ENCODE data around the gene LIPI.
"Not testable (repeated sequence)": the region's sequence is repeated elsewhere in the genome, so short reads cannot be mapped to it uniquely, and the experiment has no call there.

The LIPI gene

GRCh38 chr21:14116080-14116481, 94.7 kb downstream of the LIPI start:
- DNase-seq (ENCODE audit: low spot score): no peak

DNA sequence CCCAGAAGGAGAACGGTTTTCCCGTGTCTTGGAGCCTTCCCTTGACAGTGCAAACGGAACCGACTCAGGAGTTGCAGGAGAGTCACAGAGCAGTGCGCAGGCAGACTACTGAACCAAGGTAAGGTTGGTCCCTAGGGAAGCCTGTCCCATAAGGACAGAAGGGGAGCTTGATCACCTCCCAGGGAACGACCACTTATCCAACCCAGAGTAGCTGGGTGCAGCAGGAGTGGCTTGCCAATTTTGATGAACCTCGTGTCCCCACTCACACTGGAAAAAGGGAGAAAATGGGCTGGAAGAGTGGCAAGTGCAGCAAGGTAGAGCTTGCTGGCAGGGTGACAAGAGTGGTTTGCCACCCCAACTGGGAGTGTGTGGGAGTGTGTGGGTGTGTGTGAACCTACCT, 95.1 kb downstream of the LIPI start:
- DNase-seq (ENCODE audit: low spot score): no peak

DNA sequence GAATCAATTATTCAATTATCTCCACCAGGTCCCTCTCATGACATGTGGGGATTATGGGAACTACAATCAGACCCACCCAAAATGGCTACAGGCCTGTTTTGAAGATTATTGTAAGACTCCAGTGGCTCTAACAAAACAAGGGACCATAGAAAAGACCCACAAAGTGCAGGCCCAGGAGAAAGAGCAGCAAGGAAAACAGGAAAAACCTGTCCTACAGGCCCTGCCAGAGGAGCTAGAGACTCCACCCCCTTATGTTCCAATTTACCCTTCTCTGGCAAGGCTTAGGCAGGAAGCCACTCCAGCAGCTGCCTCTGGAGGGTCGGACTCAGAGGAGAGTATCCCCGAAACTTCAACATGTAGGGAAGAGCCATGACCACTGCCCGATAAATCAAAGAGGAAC, 96.5 kb downstream of the LIPI start:
- DNase-seq (ENCODE audit: low spot score): no peak

- DNase-seq (ENCODE audit: low spot score): not testable (repeated sequence)
These were observed 106.2 kb downstream of the LIPI start for GRCh38 chr21:14104564-14104963.

DNA sequence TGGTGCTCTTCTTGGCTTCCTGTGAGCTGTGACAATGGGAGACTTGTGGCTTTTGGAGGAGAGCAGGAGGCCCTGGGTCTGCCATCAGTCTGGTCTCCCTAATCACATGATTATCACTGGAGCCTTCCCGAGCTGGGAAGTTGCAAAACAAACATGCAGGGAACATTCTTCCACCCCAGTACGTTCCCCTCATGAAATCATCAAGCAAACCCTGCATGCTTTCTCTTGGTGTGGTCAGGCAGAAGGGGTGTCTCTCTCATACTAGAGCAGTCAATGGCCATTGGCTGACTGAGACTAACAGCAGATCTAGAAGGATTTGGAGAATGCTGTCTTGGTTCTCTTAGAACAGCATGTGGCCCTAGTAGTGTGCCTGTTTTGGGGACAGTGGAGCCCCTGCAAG, 111.2 kb downstream of the LIPI start:
- no peak for DNase-seq (ENCODE audit: low spot score)

DNA sequence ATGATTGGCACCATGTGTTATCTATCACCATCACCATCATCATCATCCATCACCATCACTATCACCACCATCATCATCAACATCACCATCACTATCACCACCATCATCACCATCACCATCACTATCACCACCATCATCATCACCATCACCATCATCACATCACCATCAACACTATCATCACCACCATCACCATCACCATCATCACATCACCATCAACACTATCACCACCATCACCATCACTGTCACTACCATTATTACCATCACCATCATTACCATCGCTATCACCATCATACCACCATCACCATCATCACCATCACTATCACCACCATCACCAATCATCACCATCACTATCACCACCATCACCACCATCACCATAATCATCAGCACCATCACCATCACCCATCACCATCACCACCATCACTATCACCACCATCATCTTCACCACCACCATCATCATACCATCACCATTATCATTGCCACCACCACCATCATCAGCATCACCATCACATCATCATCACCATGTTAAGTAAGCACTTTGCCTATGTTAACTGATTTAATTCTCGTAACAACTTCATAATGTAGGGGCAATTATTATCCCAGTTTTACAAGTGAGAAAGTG, 112.8 kb downstream of the LIPI start:
- no peak for DNase-seq (ENCODE audit: low spot score)

DNA sequence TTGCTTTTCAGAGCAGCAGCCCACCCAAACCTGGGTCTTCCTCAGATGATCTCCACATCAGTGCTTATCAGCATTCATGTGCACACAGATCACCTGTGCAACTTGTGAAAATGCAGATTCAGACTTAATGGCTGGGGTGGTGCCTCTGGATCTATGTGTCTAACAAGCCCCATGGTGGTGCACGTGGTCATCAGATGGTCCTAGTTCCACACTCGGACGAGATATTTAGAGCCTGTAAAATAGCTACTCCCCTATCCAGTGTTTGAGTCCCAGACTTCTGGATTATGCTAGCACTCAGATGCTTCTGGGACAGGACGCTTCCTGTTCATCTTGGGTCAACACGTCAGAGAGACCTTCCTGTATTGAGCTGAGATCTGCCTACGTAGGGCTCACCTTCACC, 114.2 kb downstream of the LIPI start:
- no peak for DNase-seq (ENCODE audit: low spot score)

- DNase-seq (ENCODE audit: low spot score): no peak
These were observed 114.6 kb downstream of the LIPI start for GRCh38 chr21:14096172-14096571.

GRCh38 chr21:14095056-14095455, 115.7 kb downstream of the LIPI start:
- DNase-seq (ENCODE audit: low spot score): peak; percentile 17

DNA sequence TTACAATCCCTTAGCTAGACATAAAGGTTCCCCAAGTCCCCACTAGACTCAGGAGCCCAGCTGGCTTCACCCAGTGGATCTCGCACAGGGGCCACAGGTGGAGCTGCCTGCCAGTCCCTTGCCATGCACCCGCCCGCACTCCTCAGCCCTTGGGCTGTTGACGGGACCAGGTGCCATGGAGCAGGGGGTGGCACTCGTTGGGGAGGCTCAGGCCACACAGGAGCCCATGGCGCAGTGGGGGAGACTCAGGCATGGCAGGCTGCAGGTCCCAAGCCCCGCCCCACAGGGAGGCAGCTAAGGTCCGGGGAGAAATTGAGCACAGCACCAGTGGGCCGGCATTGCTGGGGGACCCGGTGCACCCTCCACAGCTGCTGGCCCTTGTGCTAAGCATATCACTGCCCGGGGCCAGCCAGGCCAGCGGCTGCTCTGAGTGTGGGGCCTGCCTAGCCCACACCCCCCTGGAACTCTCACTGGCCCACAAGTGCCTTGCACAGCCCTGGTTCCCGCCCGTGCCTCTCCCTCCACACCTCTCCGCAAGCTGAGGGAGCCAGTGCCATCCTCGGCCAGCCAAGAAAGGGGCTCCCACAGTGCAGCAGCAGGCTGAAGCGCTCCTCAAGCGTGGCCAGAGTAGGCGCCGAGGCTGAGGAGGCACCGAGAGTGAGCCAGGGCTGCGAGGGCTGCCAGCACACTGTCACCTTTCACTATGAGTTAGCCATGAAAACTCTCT, 117.8 kb downstream of the LIPI start:
- no peak for DNase-seq (ENCODE audit: low spot score)

- DNase-seq (ENCODE audit: low spot score): not testable (repeated sequence)
These were observed 120.6 kb downstream of the LIPI start for GRCh38 chr21:14090184-14090583.

DNA sequence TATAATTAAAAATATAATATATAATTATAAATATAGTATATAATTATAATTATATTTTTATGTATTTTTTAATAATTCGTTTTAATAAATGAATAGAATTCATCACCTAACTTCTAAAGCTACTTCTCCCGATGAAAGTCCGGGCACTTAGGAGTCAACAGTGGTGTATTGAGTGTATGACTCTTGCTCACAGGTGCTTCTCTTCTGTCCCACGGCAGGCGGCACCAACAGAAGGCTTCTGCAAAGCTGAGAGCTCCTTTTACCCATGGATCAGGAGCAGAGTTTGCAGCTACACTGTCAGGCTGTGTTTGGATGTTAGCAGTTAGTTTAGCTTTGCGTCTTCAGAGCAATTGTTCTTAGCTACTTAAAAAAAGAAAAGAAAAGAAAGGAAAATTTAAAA, 122.4 kb downstream of the LIPI start:
- DNase-seq (ENCODE audit: low spot score): no peak

- no peak for DNase-seq (ENCODE audit: low spot score)
These were observed 124.2 kb downstream of the LIPI start for GRCh38 chr21:14086553-14086952.

GRCh38 chr21:14084701-14085100, 126.1 kb downstream of the LIPI start:
- DNase-seq (ENCODE audit: low spot score): no peak

- no peak for DNase-seq (ENCODE audit: low spot score)
These were observed 126.7 kb downstream of the LIPI start for GRCh38 chr21:14084068-14084501.

DNA sequence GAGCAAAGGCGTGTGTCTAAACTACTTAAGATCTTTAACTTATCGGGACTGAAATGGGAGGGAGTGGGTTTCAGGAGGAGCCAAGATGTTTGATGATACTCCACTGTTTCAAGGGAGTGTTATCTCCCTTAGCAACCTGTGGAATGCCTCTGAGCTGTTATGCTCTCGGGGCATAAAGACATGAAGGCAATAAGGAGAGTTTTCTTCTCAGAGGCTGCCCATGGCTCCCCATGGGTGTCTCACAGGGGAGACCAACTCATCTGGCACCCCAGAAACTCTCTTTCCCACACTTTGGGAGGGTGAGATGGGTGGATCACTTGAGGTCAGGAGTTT, 130.0 kb downstream of the LIPI start:
- no peak for DNase-seq (ENCODE audit: low spot score)

- no peak for DNase-seq (ENCODE audit: low spot score)
These were observed 130.6 kb downstream of the LIPI start for GRCh38 chr21:14080040-14080763.

- no peak for DNase-seq (ENCODE audit: low spot score)
These were observed 131.9 kb downstream of the LIPI start for GRCh38 chr21:14078746-14079375.

GRCh38 chr21:14076143-14076806, 134.5 kb downstream of the LIPI start:
- peak; percentile 20 for DNase-seq (ENCODE audit: low spot score)

DNA sequence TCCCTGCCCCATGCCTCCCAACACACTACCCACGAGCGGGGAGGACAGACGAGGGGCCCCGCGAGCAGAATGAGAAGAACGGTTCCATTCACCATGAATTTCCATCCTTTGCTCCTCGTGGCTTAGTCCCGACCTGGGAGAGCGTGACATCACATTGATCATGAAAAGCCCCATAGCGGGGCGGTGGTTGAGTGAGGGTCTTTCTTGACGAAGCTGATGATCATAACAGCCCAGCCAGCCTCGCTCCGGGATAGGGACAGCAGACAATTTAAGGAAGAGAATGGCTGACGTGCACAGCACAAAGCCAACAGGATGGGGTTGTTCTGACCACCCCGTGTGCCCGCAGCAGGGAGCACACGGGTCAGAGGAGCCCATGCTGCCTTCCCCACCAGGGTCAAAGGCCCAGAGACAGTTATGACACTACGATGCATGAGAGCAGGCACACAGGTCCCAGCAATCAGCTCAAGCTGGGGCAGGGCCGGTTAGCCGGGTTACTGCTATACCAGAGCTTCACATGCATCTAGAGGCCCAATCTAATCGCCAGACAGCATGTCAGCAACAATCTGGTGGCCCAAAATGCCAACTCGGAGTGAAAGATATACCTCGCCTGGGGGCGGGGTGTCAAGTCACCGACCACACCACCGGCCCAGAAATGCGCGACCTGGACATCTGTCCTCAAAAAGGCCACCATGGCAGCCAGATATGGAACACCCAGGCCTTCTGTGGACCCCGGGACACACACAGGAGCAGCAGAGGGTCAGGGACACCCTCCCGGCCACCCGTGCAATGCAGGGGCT, 135.2 kb downstream of the LIPI start:
- DNase-seq (ENCODE audit: low spot score): no peak

- DNase-seq (ENCODE audit: low spot score): no peak
These were observed 136.6 kb downstream of the LIPI start for GRCh38 chr21:14074177-14074576.

All from Ammon's horn (tissue), 1 donor.